Activated CD8-positive, alpha-beta memory T cell treated with anti-CD3 and anti-CD28 coated beads, Interleukin-2, amount 50 U/mL, for 1 hour (primary cell): ENCODE data around the gene SH3PXD2A.

Experiments used
- DNase-seq: peaks from one replicate; pipeline ENCODE4 v3.0.0-alpha.2; 2020; ENCODE audit errors: extremely low read depth

Gene SH3PXD2A

GRCh38 chr10:103544657-103545310, 310.6 kb downstream of the SH3PXD2A start:
- DNase-seq: no peak
